Measurements from ENCODE around the gene SERGEF.
A peak's percentile ranks its signal among the peaks of the same experiment; 100 is the strongest.

Gene SERGEF

DNA sequence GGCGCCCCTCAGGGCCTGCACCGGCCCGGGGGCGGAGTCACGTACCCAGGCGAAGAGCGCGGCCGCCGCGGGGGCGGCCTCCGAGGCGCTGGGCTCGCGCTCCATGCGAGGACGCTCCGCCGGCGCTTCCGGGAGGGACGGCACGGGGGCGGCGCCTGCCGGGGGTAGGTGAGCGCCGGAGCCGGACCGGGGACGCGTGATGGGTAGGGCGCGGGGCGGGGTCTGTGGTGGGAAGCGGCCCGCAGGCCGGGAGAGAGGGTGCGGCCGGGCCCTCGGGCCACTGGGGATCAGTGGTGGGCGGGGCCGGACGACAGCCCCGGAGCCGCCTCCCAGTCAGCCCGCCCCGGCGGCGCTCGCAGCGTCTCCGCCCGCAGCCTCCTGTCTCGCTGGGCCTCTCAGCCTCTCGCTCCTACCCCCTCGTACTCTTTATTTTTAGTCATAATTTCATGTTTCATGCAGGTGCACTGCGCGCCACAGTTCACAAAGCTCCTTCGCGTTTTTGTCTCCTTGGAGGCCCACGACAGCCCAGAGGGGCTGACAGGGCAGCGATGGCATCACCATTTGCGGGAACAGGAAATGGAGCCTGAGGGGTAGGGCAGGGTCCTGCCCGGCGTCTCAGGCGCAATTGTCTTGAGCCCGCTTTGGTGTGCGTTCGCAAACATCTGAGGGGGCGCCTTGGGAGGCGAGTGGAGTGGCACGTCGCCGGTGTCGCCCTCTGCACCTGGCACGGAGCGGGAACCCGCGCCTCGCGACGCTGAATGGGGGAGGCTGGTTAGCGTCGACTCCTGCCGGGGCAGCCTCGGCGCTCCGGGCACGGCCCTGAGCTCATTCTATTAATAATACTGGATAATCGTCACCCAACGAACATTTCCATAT, at the start of gene SERGEF:
SERGEF (minus strand) TSS at position 142 of the 876 bp plus-strand sequence; CDS start at position 105, 37 bp downstream.
- peak; percentile 44 for DNase-seq

DNA sequence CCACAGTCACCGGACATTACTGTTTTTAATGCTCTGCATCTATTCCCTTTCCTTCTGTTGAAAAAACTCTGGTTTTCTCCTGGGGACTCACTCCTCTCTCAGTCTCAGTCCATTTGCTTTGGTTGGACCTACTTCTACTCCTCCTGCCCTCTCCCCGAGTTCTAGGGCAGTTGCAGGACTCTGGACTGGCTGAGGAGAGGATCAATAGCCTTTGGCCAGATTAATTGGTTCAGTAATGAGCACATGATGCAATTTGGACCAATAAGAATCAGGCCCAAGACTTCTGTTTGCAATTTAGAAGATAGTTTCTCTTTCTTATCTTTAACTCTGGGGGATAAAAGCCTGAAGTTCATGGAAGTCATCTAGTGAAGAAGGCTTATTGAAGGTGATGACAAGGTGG, 48.5 kb upstream of the SERGEF start:
- no peak for DNase-seq

GRCh38 chr11:18056561-18057181, 43.8 kb upstream of the SERGEF start:
- DNase-seq: no peak

DNA sequence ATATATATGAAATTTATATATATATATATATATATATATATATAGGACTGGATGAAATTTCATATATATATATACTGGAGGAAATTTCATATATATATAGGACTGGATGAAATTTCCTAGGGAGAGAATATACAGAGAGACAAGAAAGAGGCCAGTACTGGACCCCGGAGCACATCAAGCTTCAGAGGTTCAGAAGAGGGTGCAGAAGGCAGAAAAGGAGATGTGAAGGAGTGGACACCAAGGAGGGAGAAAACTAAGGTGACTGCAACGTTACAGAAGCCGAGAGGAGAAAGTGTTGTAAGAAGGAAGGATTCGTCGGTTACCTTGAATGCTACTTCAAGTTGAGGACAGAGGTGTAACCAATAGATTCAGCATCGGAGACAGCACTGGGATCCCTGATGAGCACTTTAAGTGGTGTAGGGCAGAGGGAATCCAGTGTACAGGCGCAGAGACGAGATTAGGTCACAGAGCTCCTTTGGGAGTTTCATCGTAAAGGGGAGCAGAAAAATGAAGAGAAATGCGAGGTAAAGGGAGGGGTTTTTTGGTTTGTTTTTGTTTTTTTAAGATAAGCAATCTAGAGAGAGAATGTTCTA, 41.8 kb upstream of the SERGEF start:
- no peak for DNase-seq

GRCh38 chr11:18050848-18051247, 38.0 kb upstream of the SERGEF start:
- DNase-seq: no peak

DNA sequence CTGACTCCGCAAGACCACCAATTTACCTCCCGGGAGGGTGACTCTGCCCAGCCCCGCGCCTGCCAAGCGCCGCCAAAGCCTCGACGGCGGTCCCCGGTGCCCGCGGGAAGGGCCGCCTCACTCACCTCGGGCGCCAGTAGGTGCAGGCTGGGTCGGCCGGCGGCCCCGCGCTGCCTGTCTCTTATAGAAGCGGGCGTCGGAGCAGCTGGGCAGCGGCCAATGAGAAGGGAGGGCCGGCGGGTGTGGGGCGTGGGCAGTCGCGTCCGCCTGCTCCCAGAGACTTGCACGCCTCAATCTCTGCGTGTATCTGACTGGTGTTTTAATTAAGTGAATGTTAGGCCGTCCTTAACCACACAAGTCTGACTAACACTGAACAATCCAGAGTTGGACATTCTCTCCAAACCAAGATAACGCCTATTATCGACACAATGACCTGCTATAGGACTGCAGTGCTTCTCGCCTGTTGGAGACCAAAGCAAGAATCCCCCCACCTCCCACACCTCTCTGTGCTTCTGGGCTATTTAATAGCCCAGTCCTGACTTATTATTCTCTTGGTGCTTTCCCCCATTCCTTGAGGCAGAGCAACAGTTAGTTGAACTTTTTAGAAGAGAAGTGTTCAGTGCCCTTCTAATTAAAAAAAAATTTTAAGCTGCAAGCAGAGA, 33.4 kb upstream of the SERGEF start, which contains the start of gene TPH1:
TPH1 (minus strand) TSS at position 154 of the 662 bp plus-strand sequence. CDS start 5,507 bp downstream, outside the sequence.
- no peak for DNase-seq

- DNase-seq: no peak
These were observed 23.6 kb upstream of the SERGEF start for GRCh38 chr11:18036456-18036855.

DNA sequence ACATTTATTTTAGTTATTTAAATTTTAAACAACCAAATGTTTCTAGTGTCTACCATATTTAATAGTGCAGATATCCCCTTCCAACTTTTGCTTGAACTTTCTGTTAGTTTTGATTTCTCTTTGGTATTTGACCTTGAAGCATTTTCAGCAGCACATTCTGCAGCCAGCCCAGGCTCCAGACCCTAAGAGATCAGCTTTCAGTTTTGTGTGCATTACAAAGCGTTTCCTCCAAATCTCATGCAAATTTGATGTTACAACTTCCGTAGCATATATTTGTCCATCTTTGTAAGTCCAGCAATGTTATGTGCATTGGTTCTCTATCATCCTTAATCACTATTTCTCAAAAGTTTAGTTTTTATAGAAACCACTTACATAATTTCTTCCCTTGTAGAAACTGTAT, 14.6 kb upstream of the SERGEF start:
- DNase-seq: no peak

DNA sequence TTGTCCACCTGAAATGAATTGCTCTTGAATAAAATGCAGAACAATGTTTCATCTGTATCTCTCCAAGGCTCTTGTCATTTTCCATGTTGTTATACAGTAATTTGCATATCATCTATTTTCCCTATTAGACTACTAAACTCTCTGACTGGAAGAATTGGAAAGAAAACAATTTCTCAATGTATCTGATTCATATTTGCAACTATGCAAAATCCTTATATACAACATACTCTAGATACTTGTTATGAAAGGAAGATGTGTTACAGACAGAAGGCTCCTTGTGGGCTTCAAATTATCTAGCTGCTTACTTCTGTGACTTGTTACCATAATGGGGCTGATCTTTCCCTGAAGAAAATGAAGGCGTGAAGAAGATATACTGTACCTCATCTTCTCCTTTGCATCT, 9.6 kb upstream of the SERGEF start:
- DNase-seq: no peak

DNA sequence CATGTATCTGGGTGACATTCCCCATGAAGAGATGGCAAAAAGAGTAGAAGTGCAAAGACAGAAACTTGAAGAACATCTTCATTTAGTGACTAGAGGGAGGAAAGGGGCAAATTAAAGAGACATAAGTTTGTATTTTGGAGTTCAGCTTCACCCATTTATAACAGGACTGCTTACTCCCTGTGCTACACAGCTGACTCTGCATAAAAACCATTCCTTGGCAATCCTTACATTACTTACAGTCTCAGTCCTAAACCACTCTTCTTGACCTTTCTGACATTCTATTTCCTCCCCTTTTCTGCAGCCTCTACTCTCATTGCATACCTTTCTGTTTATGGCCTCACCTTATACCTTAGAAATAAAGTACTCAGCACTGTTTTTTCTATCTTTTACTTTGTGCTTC, 6.8 kb upstream of the SERGEF start:
- DNase-seq: no peak

DNA sequence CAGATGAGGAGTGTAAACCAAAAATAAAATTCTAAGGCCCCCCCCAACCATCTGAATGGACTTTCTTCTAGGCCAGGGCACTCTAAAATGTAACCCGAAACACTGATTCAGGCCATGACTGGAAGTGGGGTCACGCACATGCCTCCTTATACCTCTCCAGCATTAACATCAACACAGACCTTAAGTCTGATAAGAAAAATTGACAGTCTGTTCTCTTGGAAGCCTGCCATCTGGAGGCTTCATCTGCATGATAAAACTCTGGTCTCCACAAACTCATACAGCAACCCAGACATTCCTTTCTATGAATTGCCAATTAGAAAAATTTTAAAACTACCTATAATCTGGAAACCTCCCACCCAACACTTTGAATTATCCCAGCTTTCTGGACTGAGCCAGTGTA, 3.9 kb upstream of the SERGEF start:
- no peak for DNase-seq

DNA sequence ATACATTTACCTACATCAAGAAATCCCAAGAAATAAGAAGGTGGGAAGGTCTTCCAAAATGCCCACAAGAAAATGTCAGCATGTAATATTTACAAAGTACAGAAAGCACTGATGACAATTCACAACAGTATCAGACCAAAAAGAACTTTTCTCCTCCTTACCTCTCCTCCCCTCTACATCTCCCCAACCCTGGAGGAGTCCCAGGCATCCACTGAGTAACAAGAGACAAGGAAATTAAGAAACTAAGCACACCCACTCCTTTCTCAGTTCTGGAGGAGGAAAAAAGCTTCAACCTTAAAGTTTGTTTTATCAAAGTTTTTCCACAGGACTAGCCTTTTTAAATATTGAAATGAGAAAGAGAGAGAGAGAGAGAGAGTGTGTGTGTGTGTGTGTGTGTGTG, 2.0 kb upstream of the SERGEF start:
- DNase-seq: no peak

- no peak for DNase-seq
These were observed 1.1 kb upstream of the SERGEF start for GRCh38 chr11:18013790-18014507.

DNA sequence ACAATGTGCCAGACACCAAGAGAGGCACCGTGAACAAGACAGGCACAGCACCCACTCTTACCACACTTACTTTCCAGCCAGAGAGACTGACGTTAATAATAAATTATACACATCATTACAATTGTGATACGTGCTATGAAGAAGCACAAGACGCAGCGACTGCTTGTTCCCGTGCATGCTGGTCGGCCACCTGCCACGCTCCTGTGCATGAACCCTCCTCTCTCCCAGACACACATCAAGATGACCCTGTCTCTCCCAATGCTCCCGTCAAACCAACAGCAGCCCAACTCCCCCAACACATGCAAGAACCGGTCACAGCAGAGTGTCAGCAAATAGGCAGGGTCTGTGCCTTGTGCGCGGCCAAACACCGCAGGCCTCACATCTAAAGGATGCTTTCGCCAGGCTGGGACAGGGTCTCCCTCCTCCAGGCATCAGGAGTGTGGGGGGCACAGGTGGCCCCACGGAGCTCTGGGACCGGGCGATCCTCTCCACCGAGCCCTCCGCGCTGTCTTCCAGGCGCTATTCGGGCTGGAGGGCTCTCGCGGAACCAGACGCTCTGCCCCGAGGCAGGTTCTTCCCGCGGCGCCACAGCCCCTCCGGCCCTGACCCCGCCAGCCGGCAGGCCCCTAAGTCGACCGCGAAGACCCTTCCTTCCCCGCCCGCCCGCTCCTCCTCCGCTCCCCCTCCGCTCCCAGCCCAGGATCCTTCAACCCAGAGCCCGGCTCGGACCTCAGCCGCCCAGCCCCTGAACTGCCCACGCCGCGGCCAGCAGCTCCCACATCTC, 533 bp downstream of the SERGEF start:
- no peak for DNase-seq

- DNase-seq: no peak
These were observed 1.2 kb downstream of the SERGEF start for GRCh38 chr11:18011633-18012032.

GRCh38 chr11:18010977-18011586, 1.8 kb downstream of the SERGEF start:
- no peak for DNase-seq

GRCh38 chr11:18010121-18010670, 2.7 kb downstream of the SERGEF start:
- DNase-seq: no peak

DNA sequence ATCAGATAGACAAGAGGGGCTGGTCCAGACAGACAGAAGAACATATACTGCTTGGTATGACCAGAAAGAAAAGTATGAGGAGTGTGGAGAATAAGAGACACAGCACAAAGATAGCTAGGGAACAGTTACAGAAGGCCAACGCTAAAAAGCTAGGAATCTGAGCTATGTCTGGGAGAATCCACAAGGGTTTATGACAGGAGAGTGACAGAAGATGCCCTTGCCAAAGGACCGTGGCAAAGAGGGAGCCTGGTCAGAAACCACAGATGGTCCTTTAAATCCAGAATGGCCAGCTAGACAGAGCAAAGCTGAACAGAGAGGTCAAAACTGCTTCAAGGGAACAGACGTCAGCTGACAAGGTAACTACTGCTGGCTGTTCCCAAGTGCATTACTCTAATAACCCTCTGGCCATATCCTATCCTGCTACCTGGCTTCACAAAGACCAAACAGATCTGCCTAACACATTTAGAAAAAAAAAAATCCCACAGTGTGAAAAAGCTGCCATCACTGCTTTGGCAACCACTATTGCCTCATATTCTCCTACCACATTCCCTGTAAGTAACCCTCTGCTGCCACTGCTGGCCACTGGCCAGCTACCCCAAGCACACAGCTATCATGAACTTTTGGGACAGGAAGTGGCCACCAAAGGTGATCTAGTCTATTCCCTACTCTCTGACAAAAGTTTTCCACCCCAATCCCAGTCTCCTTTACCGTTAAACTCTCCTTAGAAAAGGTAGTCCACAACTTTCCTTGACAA, 7.3 kb downstream of the SERGEF start:
- no peak for DNase-seq

DNA sequence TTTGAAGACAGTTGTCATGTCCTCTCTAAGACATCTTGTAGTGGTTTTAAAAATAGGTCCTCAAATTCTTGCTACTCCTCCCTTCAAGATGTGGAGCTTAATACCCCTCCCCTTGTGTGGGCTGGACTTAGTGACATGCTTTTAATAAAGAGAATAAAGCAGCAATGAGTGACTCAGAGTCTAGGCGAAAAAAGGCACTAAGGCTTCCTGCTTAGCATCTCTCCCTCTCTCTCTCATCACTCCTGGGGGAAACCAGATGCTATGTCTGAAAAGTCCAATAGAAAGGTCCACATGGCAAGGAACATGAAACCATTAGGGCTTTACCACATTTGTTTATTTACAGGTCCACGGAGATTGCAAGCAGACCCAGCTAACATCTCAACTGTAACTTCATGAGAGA, 11.7 kb downstream of the SERGEF start:
- no peak for DNase-seq

DNA sequence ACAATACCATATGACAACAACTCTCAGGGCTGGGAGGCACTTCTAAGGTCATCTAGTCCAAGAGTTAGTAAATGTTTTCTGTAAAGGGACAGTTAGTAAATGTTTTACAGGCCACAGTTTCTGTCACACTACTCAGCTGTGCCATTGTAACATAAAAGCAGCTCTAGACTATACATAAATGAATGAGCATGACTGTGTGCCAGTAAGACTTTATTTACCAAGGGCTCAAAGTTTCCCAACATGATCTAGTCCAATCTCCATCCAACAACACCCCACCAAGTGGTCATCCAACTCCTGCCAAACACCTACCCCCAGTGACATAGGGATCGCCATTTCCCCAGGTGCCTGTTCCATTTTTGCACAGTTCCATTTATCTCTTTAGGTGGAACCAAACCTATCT, 12.1 kb downstream of the SERGEF start:
- no peak for DNase-seq

Data from NCI-H1417 treated with DMSO at 0.1 percent for 48 hours (cell line).